Uterus (tissue), 2 donors: Measurements from ENCODE around the gene SLC26A2.

Experiments
- CTCF ChIP-seq, 4 experiments: fragments of 200-600 bp in 2 of 4; fragments of 450-650 bp in 2 of 4; sonication (generic) in 2 of 4; IDR thresholded peaks; one replicate each; pipeline ENCODE4 v1.5.1; 2016 to 2019; ENCODE audit warnings: antibody characterized with exemption in 4 of 4, mild to moderate bottlenecking in 2 of 4, moderate library complexity in 1 of 4
- POLR2A ChIP-seq, 2 donors: fragments of 450-650 bp; IDR thresholded peaks; one replicate each; pipeline ENCODE4 v1.6.1; 2016; ENCODE audit warnings: antibody characterized with exemption in 2 of 2, mild to moderate bottlenecking in 1 of 2, moderate library complexity in 1 of 2

- no peak for TF ChIP-seq CTCF (IDR thresholded peaks at IDR 0.05)
- TF ChIP-seq POLR2A (IDR thresholded peaks at IDR 0.05): no peak
Measured at GRCh38 chr5:150017226-150018005, 56.9 kb downstream of the SLC26A2 start.
